AG04449 (cell line): ENCODE measurements around the gene POP7.
"Not testable (repeated sequence)": the region's sequence is repeated elsewhere in the genome, so short reads cannot be mapped to it uniquely, and the experiment has no call there.

Experiments used
- CTCF ChIA-PET: fragments of 350-600 bp; formaldehyde crosslinking; extraction: SDS; loops from one replicate; lab custom pipeline; 2021; ENCODE audit warnings: antibody characterized with exemption; lab: Yijun Ruan, JAX
- POLR2A ChIA-PET: fragments of 400-600, 350-600 bp; formaldehyde crosslinking; extraction: SDS; loops from one replicate; lab custom pipeline; 2020; ENCODE audit warnings: antibody characterized with exemption, inconsistent platforms; lab: Yijun Ruan, JAX
- DNase-seq: peaks from one replicate; pipeline ENCODE4 v3.0.0-alpha.2; 2010; ENCODE audit warnings: low read depth, low spot score
- H3K4me3 ChIP-seq: 2 replicates; pipeline ENCODE4 v1.5.1; 2011; ENCODE audit warnings: low read depth, mild to moderate bottlenecking, control low read depth, low read length
- CTCF ChIP-seq: IDR thresholded peaks from one replicate; pipeline ENCODE4 v1.5.1; 2011; ENCODE audit warnings: mild to moderate bottlenecking, moderate library complexity, low read length, control low read depth, inconsistent platforms; ENCODE audit not compliant: insufficient read depth; ENCODE audit errors: missing control alignments

POP7 gene

GRCh38 chr7:100705753-100706671 lies at the start of gene POP7:
POP7 (plus strand) TSS chr7:100706121; CDS start chr7:100706831, 710 bp downstream.
- H3K4me3 ChIP-seq = peak within 1 kb of the TSS; percentile 92
- POLR2A ChIA-PET = interaction anchor here (0.6 to 2.4 kb wide), 14 partner anchors 12 to 184 kb away, joined by 3 to 22 read pairs (median 6); partner anchors contain the start of genes EPHB4, FBXO24, GIGYF1 and LRCH4
- CTCF ChIA-PET = interaction anchor here (0.6 to 14.6 kb wide), 62 partner anchors 8 to 512 kb away, joined by 3 to 330 read pairs (median 5); partner anchors contain the start of genes EPHB4, EPO, FBXO24 and GIGYF1
- peak; percentile 88 for DNase-seq
- no peak for TF ChIP-seq CTCF

DNA sequence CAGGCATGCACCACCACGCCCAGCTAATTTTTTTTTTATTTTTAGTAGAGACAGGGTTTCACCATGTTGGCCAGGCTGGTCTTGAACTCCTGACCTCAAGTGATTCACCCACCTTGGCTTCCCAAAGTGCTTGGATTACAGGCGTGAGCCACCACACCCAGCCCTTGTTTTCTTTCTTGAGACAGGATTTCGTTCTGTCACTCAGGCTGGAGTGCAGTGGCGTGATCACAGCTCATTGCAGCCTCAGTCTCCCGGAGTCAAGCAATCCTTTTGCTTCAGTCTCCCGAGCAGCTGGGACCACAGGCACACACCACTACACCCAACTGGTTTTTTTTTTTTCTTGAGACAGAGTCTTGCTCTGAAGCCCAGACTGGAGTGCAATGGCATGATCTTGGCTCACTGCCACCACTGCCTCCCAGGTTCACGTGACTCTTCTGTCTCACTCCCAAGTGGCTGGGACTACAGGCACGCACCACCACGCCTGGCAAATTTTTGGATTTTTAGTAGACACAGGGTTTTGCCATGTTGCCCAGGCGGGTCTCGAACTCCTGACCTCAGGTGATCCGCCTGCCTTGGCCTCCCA lies 43.6 kb upstream of the POP7 start:
- CTCF ChIA-PET, POLR2A ChIA-PET, H3K4me3 ChIP-seq, DNase-seq: not testable (repeated sequence)

DNA sequence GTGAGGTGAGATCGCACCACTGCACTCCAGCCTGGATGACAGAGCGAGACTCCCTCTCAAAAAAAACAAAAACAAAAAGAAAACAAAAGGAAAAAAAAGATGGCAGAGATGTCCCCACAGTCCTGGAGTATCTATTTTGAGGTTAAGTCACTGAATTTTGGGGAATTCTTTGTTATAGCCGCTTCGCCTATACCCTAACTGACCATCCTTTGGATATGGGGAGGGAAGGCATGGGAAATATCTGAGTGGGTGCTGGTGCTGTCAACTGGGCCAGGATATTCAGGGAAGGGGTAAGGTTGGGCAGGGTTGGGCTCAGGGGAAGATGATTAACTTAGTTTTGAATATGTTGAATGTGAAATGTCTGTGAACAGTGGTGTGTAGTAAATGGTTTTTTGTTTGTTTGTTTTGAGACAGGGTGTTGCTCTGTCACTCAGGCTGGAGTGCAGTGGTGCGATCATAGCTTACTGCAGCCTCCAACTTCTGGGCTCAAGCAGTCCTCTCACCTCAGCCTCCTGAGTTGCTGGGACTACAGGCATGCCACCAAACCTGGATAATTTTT lies 40.7 kb upstream of the POP7 start:
- no peak for DNase-seq
- TF ChIP-seq CTCF = no peak
- ChIA-PET POLR2A (no interaction called here), CTCF (interaction anchor here (1.0 to 1.3 kb wide), 2 partner anchors 26 to 32 kb away, joined by 3 to 4 read pairs; no protein-coding TSS in a partner anchor)
- no peak overlapping the region for H3K4me3 ChIP-seq

- no peak overlapping the region for H3K4me3 ChIP-seq
- TF ChIP-seq CTCF = no peak
- DNase-seq = no peak
- ChIA-PET CTCF (interaction anchor here (1.0 to 1.5 kb wide), 3 partner anchors 14 to 38 kb away, joined by 3 to 5 read pairs (median 3); partner anchors contain the start of gene POP7), POLR2A (no interaction called here)
Observed at GRCh38 chr7:100667331-100668068, 38.4 kb upstream of the POP7 start.

DNA sequence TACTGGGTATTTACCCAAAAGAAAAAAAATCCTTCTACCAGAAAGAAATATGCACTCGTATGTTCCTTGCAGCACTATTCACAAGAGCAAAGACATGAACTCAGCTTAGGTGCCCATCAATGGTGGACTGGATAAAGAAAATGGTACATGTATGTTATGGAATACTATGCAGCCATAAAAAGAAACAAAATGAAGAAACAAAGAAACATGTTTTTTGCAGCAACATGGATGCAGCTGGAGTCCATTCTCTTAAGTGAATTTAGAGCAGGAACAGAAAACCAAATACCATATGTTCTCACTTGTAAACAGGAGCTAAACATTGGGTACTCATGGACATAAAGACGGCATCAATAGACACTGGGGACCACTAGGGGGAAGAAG lies 37.9 kb upstream of the POP7 start:
- DNase-seq = no peak
- TF ChIP-seq CTCF = no peak
- no peak overlapping the region for H3K4me3 ChIP-seq
- CTCF ChIA-PET = interaction anchor here (1.2 to 1.5 kb wide), 2 partner anchors 14 to 23 kb away, joined by 3 to 5 read pairs; no protein-coding TSS in a partner anchor
- POLR2A ChIA-PET = no interaction called here

- not testable (repeated sequence) for DNase-seq
Observed at GRCh38 chr7:100669106-100669505, 36.8 kb upstream of the POP7 start.

More at GRCh38 chr7:100669106-100669505, 36.8 kb upstream of the POP7 start:
- H3K4me3 ChIP-seq, CTCF ChIA-PET, POLR2A ChIA-PET: not testable (repeated sequence)
